ENCODE data around the gene MACROD2. TPM values are rescaled to one million over a fixed set of nuclear protein-coding genes. Genes with fewer than 3 reads are reported as not detected.

MACROD2 gene
- polyA plus RNA-seq, 1 donor (not counting 4 experiments of a cell fraction or from before 2014, with no cell fraction given), result 0.71 TPM

GRCh38 chr20:14966808-14967207 lies 971.5 kb downstream of the MACROD2 start:
- Histone ChIP-seq H3K4me1 (ENCODE audit: control insufficient read depth, extremely low read depth, insufficient read depth, low read length) (peaks cover 13% of the 10 kb centered on the region), H3K9me1 (ENCODE audit: control insufficient read depth, extremely low read depth, insufficient read depth, low read length) (no peaks in the 10 kb centered on the region), H2AFZ (ENCODE audit: control insufficient read depth, low read length) (no peak overlapping the region), H3K9ac (ENCODE audit: control insufficient read depth, extremely low read depth, insufficient read depth, low read length) (no peak overlapping the region), H3K27ac (ENCODE audit: control insufficient read depth, insufficient read depth, low read length) (no peak overlapping the region), H4K20me1 (ENCODE audit: control insufficient read depth, extremely low read depth, insufficient read depth, low read length) (no peaks in the 10 kb centered on the region), H3K27me3 (ENCODE audit: control insufficient read depth, extremely low read depth, insufficient read depth, low read length) (no peaks in the 10 kb centered on the region), H3K9me3 (ENCODE audit: control insufficient read depth, low read depth, low read length) (no peaks in the 10 kb centered on the region), H3K36me3 (ENCODE audit: control insufficient read depth in 2 of 2, extremely low read depth in 1 of 2, insufficient read depth in 2 of 2, low read length in 2 of 2) (no peaks in the 10 kb centered on the region), H3K79me2 (ENCODE audit: control insufficient read depth, insufficient read depth, low read length) (no peaks in the 10 kb centered on the region), H3K4me2 (ENCODE audit: control insufficient read depth, extremely low read depth, insufficient read depth, low read depth, low read length) (no peak overlapping the region), H3K4me3 (ENCODE audit: control insufficient read depth in 2 of 3, extremely low read depth in 1 of 3, insufficient read depth in 2 of 3, low read depth in 1 of 3, low read length in 3 of 3) (no peak overlapping the region)
- DNase-seq (ENCODE audit: low read depth, low spot score), result no peak
- dilution Hi-C loops (cut with MboI; ENCODE audit: extremely low pct_ligation_motif_present, low sequenced_read_pairs), result no loop called here
- no peak for TF ChIP-seq CTCF (optimal IDR thresholded peaks at IDR 0.05 in 1 of 3, IDR thresholded peaks at IDR 0.05 in 1 of 3, conservative IDR thresholded peaks at IDR 0.05 in 1 of 3; ENCODE audit: extremely low read depth in 1 of 3, insufficient read depth in 2 of 3, low read length in 3 of 3)
- no peak for TF ChIP-seq EZH2 (IDR thresholded peaks at IDR 0.05; ENCODE audit: low read length)
- no peak for FAIRE-seq

- Histone ChIP-seq H3K27ac (ENCODE audit: control insufficient read depth, insufficient read depth, low read length) (no peak overlapping the region), H3K36me3 (ENCODE audit: control insufficient read depth in 2 of 2, extremely low read depth in 1 of 2, insufficient read depth in 2 of 2, low read length in 2 of 2) (no peaks in the 10 kb centered on the region), H3K79me2 (ENCODE audit: control insufficient read depth, insufficient read depth, low read length) (no peaks in the 10 kb centered on the region), H2AFZ (ENCODE audit: control insufficient read depth, low read length) (no peak overlapping the region), H3K4me3 (ENCODE audit: control insufficient read depth in 2 of 3, extremely low read depth in 1 of 3, insufficient read depth in 2 of 3, low read depth in 1 of 3, low read length in 3 of 3) (no peak overlapping the region), H3K27me3 (ENCODE audit: control insufficient read depth, extremely low read depth, insufficient read depth, low read length) (no peaks in the 10 kb centered on the region), H3K4me1 (ENCODE audit: control insufficient read depth, extremely low read depth, insufficient read depth, low read length) (no peaks in the 10 kb centered on the region), H3K9me3 (ENCODE audit: control insufficient read depth, low read depth, low read length) (no peaks in the 10 kb centered on the region), H3K9ac (ENCODE audit: control insufficient read depth, extremely low read depth, insufficient read depth, low read length) (no peak overlapping the region), H3K9me1 (ENCODE audit: control insufficient read depth, extremely low read depth, insufficient read depth, low read length) (no peaks in the 10 kb centered on the region), H4K20me1 (ENCODE audit: control insufficient read depth, extremely low read depth, insufficient read depth, low read length) (no peaks in the 10 kb centered on the region), H3K4me2 (ENCODE audit: control insufficient read depth, extremely low read depth, insufficient read depth, low read depth, low read length) (no peak overlapping the region)
- no peak for DNase-seq (ENCODE audit: low read depth, low spot score)
- TF ChIP-seq EZH2 (IDR thresholded peaks at IDR 0.05; ENCODE audit: low read length) (no peak), CTCF (optimal IDR thresholded peaks at IDR 0.05 in 1 of 3, IDR thresholded peaks at IDR 0.05 in 1 of 3, conservative IDR thresholded peaks at IDR 0.05 in 1 of 3; ENCODE audit: extremely low read depth in 1 of 3, insufficient read depth in 2 of 3, low read length in 3 of 3) (no peak)
- dilution Hi-C loops (cut with MboI; ENCODE audit: extremely low pct_ligation_motif_present, low sequenced_read_pairs), result no loop called here
- no peak for FAIRE-seq
Measured at GRCh38 chr20:14972256-14972655, 976.9 kb downstream of the MACROD2 start.
